Activated CD8-positive, alpha-beta T cell treated with anti-CD3 and anti-CD28 coated beads, Interleukin-2, amount 10 ng/mL, durations not matched to agents 7 days and 5 days (primary cell): ENCODE data around the gene SLC18A3. TPM values are rescaled to one million over a fixed set of nuclear protein-coding genes. Genes with fewer than 3 reads are reported as not detected.

Source experiments
- ATAC-seq: fragments of 150-1000 bp; cut with Tn5 transposase; one replicate; pipeline ENCODE4 v1.10.0; 2021; ENCODE audit warnings: moderate library complexity
- CTCF ChIA-PET: fragments of 350-600 bp; sonication (Branson Sonifier 250); formaldehyde crosslinking; loops from one replicate; lab custom pipeline; 2021; ENCODE audit warnings: antibody characterized with exemption; lab: Charles Lee
- POLR2A ChIA-PET: fragments of 350-600 bp; sonication (Branson Sonifier 250); formaldehyde crosslinking; loops from one replicate; lab custom pipeline; 2021; ENCODE audit warnings: antibody characterized with exemption; lab: Charles Lee
- DNase-seq: peaks from one replicate; pipeline ENCODE4 v3.0.0-alpha.2; 2020
- H3K27ac Mint-ChIP-seq: one replicate; pipeline ENCODE4 v1.8.0; 2021; ENCODE audit warnings: mild to moderate bottlenecking, mixed read lengths
- H3K27me3 Mint-ChIP-seq: one replicate; pipeline ENCODE4 v1.8.0; 2021; ENCODE audit warnings: low read depth, mixed read lengths
- H3K36me3 Mint-ChIP-seq: one replicate; pipeline ENCODE4 v1.8.0; 2021; ENCODE audit warnings: low read depth, mixed read lengths
- H3K4me1 Mint-ChIP-seq: one replicate; pipeline ENCODE4 v1.8.0; 2021; ENCODE audit warnings: low read depth, mixed read lengths
- H3K4me3 Mint-ChIP-seq: one replicate; pipeline ENCODE4 v1.8.0; 2021; ENCODE audit warnings: mild to moderate bottlenecking, mixed read lengths
- H3K9me3 Mint-ChIP-seq: one replicate; pipeline ENCODE4 v1.8.0; 2022; ENCODE audit warnings: mixed read lengths; ENCODE audit not compliant: insufficient read depth
- total RNA-seq, 2 experiments: library from RNA; stranded (reverse); gene quantifications; one replicate each; pipeline ENCODE4 v1.2.3, GENCODE V29; 2021

Gene SLC18A3
- total RNA-seq, 2 experiments from 2014 or later, result not detected

GRCh38 chr10:49596836-49597235 is 13.3 kb upstream of the SLC18A3 start:
- H3K4me3 Mint-ChIP-seq, result no peak overlapping the region
- peaks cover under 1% of the 10 kb centered on the region for H3K27me3 Mint-ChIP-seq
- DNase-seq (no peak), ATAC-seq (no peak)
- peaks cover 2% of the 10 kb centered on the region for H3K4me1 Mint-ChIP-seq
- CTCF ChIA-PET, result no interaction called here
- POLR2A ChIA-PET, result no interaction called here
- no peak overlapping the region for H3K27ac Mint-ChIP-seq
- no peaks in the 10 kb centered on the region for H3K36me3 Mint-ChIP-seq
- H3K9me3 Mint-ChIP-seq, result no peaks in the 10 kb centered on the region

GRCh38 chr10:49597426-49598163 is 12.5 kb upstream of the SLC18A3 start:
- POLR2A ChIA-PET, result no interaction called here
- H3K27ac Mint-ChIP-seq, result no peak overlapping the region
- no peaks in the 10 kb centered on the region for H3K27me3 Mint-ChIP-seq
- ATAC-seq (no peak), DNase-seq (no peak)
- H3K9me3 Mint-ChIP-seq, result no peaks in the 10 kb centered on the region
- CTCF ChIA-PET, result no interaction called here
- H3K4me3 Mint-ChIP-seq, result no peak overlapping the region
- H3K4me1 Mint-ChIP-seq, result peaks cover 2% of the 10 kb centered on the region
- no peaks in the 10 kb centered on the region for H3K36me3 Mint-ChIP-seq

GRCh38 chr10:49598164-49598856 is 11.8 kb upstream of the SLC18A3 start:
- POLR2A ChIA-PET, result no interaction called here
- Mint-ChIP-seq H3K36me3 (no peaks in the 10 kb centered on the region), H3K4me3 (no peak overlapping the region), H3K27me3 (peaks cover 4% of the 10 kb centered on the region), H3K9me3 (no peaks in the 10 kb centered on the region), H3K27ac (no peak overlapping the region), H3K4me1 (no peaks in the 10 kb centered on the region)
- DNase-seq (no peak), ATAC-seq (no peak)
- CTCF ChIA-PET, result no interaction called here

- no peaks in the 10 kb centered on the region for H3K36me3 Mint-ChIP-seq
- H3K9me3 Mint-ChIP-seq, result no peaks in the 10 kb centered on the region
- ChIA-PET CTCF (no interaction called here), POLR2A (no interaction called here)
- DNase-seq (no peak), ATAC-seq (no peak)
- H3K27me3 Mint-ChIP-seq, result peaks cover 10% of the 10 kb centered on the region
- H3K27ac Mint-ChIP-seq, result no peak overlapping the region
- H3K4me3 Mint-ChIP-seq, result no peak overlapping the region
- H3K4me1 Mint-ChIP-seq, result no peaks in the 10 kb centered on the region
These were observed 11.1 kb upstream of the SLC18A3 start for GRCh38 chr10:49598986-49599385.

GRCh38 chr10:49599546-49599945 is 10.6 kb upstream of the SLC18A3 start:
- DNase-seq (no peak), ATAC-seq (no peak)
- no peak overlapping the region for H3K4me3 Mint-ChIP-seq
- ChIA-PET CTCF (no interaction called here), POLR2A (no interaction called here)
- no peaks in the 10 kb centered on the region for H3K9me3 Mint-ChIP-seq
- no peak overlapping the region for H3K27ac Mint-ChIP-seq
- H3K27me3 Mint-ChIP-seq, result peaks cover 14% of the 10 kb centered on the region
- H3K36me3 Mint-ChIP-seq, result no peaks in the 10 kb centered on the region
- no peaks in the 10 kb centered on the region for H3K4me1 Mint-ChIP-seq

GRCh38 chr10:49600046-49600445 is 10.1 kb upstream of the SLC18A3 start:
- DNase-seq (no peak), ATAC-seq (no peak)
- H3K27me3 Mint-ChIP-seq, result peaks cover 16% of the 10 kb centered on the region
- no peaks in the 10 kb centered on the region for H3K4me1 Mint-ChIP-seq
- POLR2A ChIA-PET, result no interaction called here
- no peak overlapping the region for H3K27ac Mint-ChIP-seq
- no peaks in the 10 kb centered on the region for H3K9me3 Mint-ChIP-seq
- H3K4me3 Mint-ChIP-seq, result no peak overlapping the region
- H3K36me3 Mint-ChIP-seq, result no peaks in the 10 kb centered on the region
- CTCF ChIA-PET, result no interaction called here

GRCh38 chr10:49600781-49601400 is 9.2 kb upstream of the SLC18A3 start:
- ChIA-PET POLR2A (no interaction called here), CTCF (interaction anchor here (1.5 kb wide), 1 partner anchor 8 kb away, joined by 5 read pairs; no protein-coding TSS in a partner anchor)
- H3K27ac Mint-ChIP-seq, result no peak overlapping the region
- DNase-seq, result no peak
- no peaks in the 10 kb centered on the region for H3K4me1 Mint-ChIP-seq
- H3K4me3 Mint-ChIP-seq, result no peak overlapping the region
- H3K27me3 Mint-ChIP-seq, result peaks cover 20% of the 10 kb centered on the region
- H3K9me3 Mint-ChIP-seq, result no peaks in the 10 kb centered on the region
- H3K36me3 Mint-ChIP-seq, result no peaks in the 10 kb centered on the region
- no peak for ATAC-seq

- H3K27me3 Mint-ChIP-seq, result peaks cover 20% of the 10 kb centered on the region
- H3K9me3 Mint-ChIP-seq, result no peaks in the 10 kb centered on the region
- ATAC-seq (no peak), DNase-seq (no peak)
- POLR2A ChIA-PET, result no interaction called here
- no peaks in the 10 kb centered on the region for H3K36me3 Mint-ChIP-seq
- no peak overlapping the region for H3K4me3 Mint-ChIP-seq
- peaks cover 3% of the 10 kb centered on the region for H3K4me1 Mint-ChIP-seq
- CTCF ChIA-PET, result interaction anchor here (1.5 kb wide), 1 partner anchor 9 kb away, joined by 5 read pairs; no protein-coding TSS in a partner anchor
- H3K27ac Mint-ChIP-seq, result no peak overlapping the region
These were observed 8.3 kb upstream of the SLC18A3 start for GRCh38 chr10:49601857-49602256.

GRCh38 chr10:49602380-49603023 is 7.6 kb upstream of the SLC18A3 start:
- H3K4me3 Mint-ChIP-seq, result no peak overlapping the region
- H3K4me1 Mint-ChIP-seq, result peaks cover 7% of the 10 kb centered on the region
- no peak overlapping the region for H3K27ac Mint-ChIP-seq
- ATAC-seq (no peak), DNase-seq (no peak)
- no peaks in the 10 kb centered on the region for H3K9me3 Mint-ChIP-seq
- no peaks in the 10 kb centered on the region for H3K36me3 Mint-ChIP-seq
- CTCF ChIA-PET, result interaction anchor here (1.9 kb wide), 1 partner anchor 8 kb away, joined by 6 read pairs; no protein-coding TSS in a partner anchor
- peaks cover 23% of the 10 kb centered on the region for H3K27me3 Mint-ChIP-seq
- POLR2A ChIA-PET, result no interaction called here

GRCh38 chr10:49605216-49605938 is 4.7 kb upstream of the SLC18A3 start:
- H3K36me3 Mint-ChIP-seq, result no peaks in the 10 kb centered on the region
- H3K4me1 Mint-ChIP-seq, result peaks cover 7% of the 10 kb centered on the region
- ATAC-seq (no peak), DNase-seq (no peak)
- H3K27me3 Mint-ChIP-seq, result peaks cover 42% of the 10 kb centered on the region
- POLR2A ChIA-PET, result no interaction called here
- H3K4me3 Mint-ChIP-seq, result no peak overlapping the region
- CTCF ChIA-PET, result no interaction called here
- H3K9me3 Mint-ChIP-seq, result no peaks in the 10 kb centered on the region
- no peak overlapping the region for H3K27ac Mint-ChIP-seq

GRCh38 chr10:49605939-49606509 is 4.1 kb upstream of the SLC18A3 start:
- DNase-seq, result no peak
- POLR2A ChIA-PET, result interaction anchor here (1.1 kb wide), 1 partner anchor 67 kb away, joined by 3 read pairs; no protein-coding TSS in a partner anchor
- no peaks in the 10 kb centered on the region for H3K9me3 Mint-ChIP-seq
- H3K27ac Mint-ChIP-seq, result no peak overlapping the region
- H3K27me3 Mint-ChIP-seq, result peaks cover 44% of the 10 kb centered on the region
- CTCF ChIA-PET, result interaction anchor here (1.4 kb wide), 2 partner anchors 11 to 13 kb away, joined by 5 to 6 read pairs; no protein-coding TSS in a partner anchor
- ATAC-seq, result no peak
- H3K4me3 Mint-ChIP-seq, result no peak overlapping the region
- H3K4me1 Mint-ChIP-seq, result peaks cover 7% of the 10 kb centered on the region
- no peaks in the 10 kb centered on the region for H3K36me3 Mint-ChIP-seq
